Nephron (organoid): Measurements from ENCODE around the gene GALNT14.
"Not testable (repeated sequence)": the region's sequence is repeated elsewhere in the genome, so short reads cannot be mapped to it uniquely, and the experiment has no call there.

ENCODE experiments used
- H3K27ac Mint-ChIP-seq, 3 experiments: 2 replicates each; pipeline ENCODE4 v1.8.0; 2020; ENCODE audit warnings: mixed read lengths in 3 of 3, mild to moderate bottlenecking in 2 of 3, moderate library complexity in 1 of 3
- H3K27me3 Mint-ChIP-seq: 2 replicates; pipeline ENCODE4 v1.8.0; 2021; ENCODE audit warnings: low read depth, mild to moderate bottlenecking, moderate library complexity, mixed read lengths
- H3K36me3 Mint-ChIP-seq: 2 replicates; pipeline ENCODE4 v1.8.0; 2020; ENCODE audit warnings: low read depth, mixed read lengths
- H3K4me1 Mint-ChIP-seq: 2 replicates; pipeline ENCODE4 v1.8.0; 2020; ENCODE audit warnings: mixed read lengths
- H3K4me3 Mint-ChIP-seq, 3 experiments: 2 replicates each; pipeline ENCODE4 v1.8.0; 2020; ENCODE audit warnings: mild to moderate bottlenecking in 3 of 3, mixed read lengths in 3 of 3, moderate library complexity in 2 of 3
- H3K9me3 Mint-ChIP-seq: 2 replicates; pipeline ENCODE4 v1.8.0; 2020; ENCODE audit warnings: mixed read lengths
- CTCF ChIP-seq, 3 experiments: fragments of 200-600 bp; sonication (generic); IDR thresholded peaks; one replicate each; pipeline ENCODE4 v1.5.0; 2021; ENCODE audit warnings: antibody characterized with exemption in 3 of 3; ENCODE audit not compliant: unreplicated experiment in 3 of 3

GALNT14 gene

GRCh38 chr2:30911327-30911726 lies 226.9 kb downstream of the GALNT14 start:
- Mint-ChIP-seq H3K9me3 (peaks cover 3% of the 10 kb centered on the region), H3K27ac (no peak overlapping the region), H3K27me3 (peaks cover 4% of the 10 kb centered on the region), H3K4me1 (no peaks in the 10 kb centered on the region), H3K36me3 (peaks cover 7% of the 10 kb centered on the region), H3K4me3 (no peak overlapping the region)
- TF ChIP-seq CTCF (IDR thresholded peaks at IDR 0.05; ENCODE audit: unreplicated experiment in 3 of 3) = no peak

GRCh38 chr2:30910686-30911085 lies 227.6 kb downstream of the GALNT14 start:
- Mint-ChIP-seq H3K4me1 (no peaks in the 10 kb centered on the region), H3K27ac (no peak overlapping the region), H3K9me3 (peaks cover 3% of the 10 kb centered on the region), H3K27me3 (peaks cover 4% of the 10 kb centered on the region), H3K36me3 (peaks cover 7% of the 10 kb centered on the region), H3K4me3 (no peak overlapping the region)
- TF ChIP-seq CTCF (IDR thresholded peaks at IDR 0.05; ENCODE audit: unreplicated experiment in 3 of 3) = no peak

- H3K9me3 Mint-ChIP-seq, H3K4me3 Mint-ChIP-seq, H3K27me3 Mint-ChIP-seq, H3K4me1 Mint-ChIP-seq, H3K27ac Mint-ChIP-seq: not testable (repeated sequence)
- H3K36me3 Mint-ChIP-seq = peaks cover 14% of the 10 kb centered on the region
These were observed 233.8 kb downstream of the GALNT14 start for GRCh38 chr2:30904437-30904836.

GRCh38 chr2:30903326-30903725 lies 234.9 kb downstream of the GALNT14 start:
- H3K27ac Mint-ChIP-seq = no peak overlapping the region

GRCh38 chr2:30900381-30900780 lies 237.9 kb downstream of the GALNT14 start:
- H3K36me3 Mint-ChIP-seq = peaks cover 11% of the 10 kb centered on the region
- H3K27me3 Mint-ChIP-seq = peaks cover 9% of the 10 kb centered on the region
- no peak for TF ChIP-seq CTCF (IDR thresholded peaks at IDR 0.05; ENCODE audit: unreplicated experiment in 3 of 3)
- peaks cover 6% of the 10 kb centered on the region for H3K9me3 Mint-ChIP-seq
- no peak overlapping the region for H3K4me3 Mint-ChIP-seq
- H3K4me1 Mint-ChIP-seq = no peaks in the 10 kb centered on the region
- no peak overlapping the region for H3K27ac Mint-ChIP-seq

More at GRCh38 chr2:30903326-30903725, 234.9 kb downstream of the GALNT14 start:
- no peak overlapping the region for H3K4me3 Mint-ChIP-seq
- no peak for TF ChIP-seq CTCF (IDR thresholded peaks at IDR 0.05; ENCODE audit: unreplicated experiment in 3 of 3)
- peaks cover 4% of the 10 kb centered on the region for H3K27me3 Mint-ChIP-seq
- H3K36me3 Mint-ChIP-seq = peaks cover 14% of the 10 kb centered on the region
- no peaks in the 10 kb centered on the region for H3K4me1 Mint-ChIP-seq
- peaks cover 6% of the 10 kb centered on the region for H3K9me3 Mint-ChIP-seq

- no peak for TF ChIP-seq CTCF (IDR thresholded peaks at IDR 0.05; ENCODE audit: unreplicated experiment in 3 of 3)
- H3K9me3 Mint-ChIP-seq = peaks cover 6% of the 10 kb centered on the region
- H3K4me1 Mint-ChIP-seq = no peaks in the 10 kb centered on the region
- H3K27me3 Mint-ChIP-seq = peaks cover 9% of the 10 kb centered on the region
- H3K27ac Mint-ChIP-seq = no peak overlapping the region
- H3K4me3 Mint-ChIP-seq = no peak overlapping the region
- H3K36me3 Mint-ChIP-seq = peaks cover 8% of the 10 kb centered on the region
These were observed 238.7 kb downstream of the GALNT14 start for GRCh38 chr2:30899516-30900054.
